ENCODE results near the gene TFDP3. TPM values are rescaled to one million over a fixed set of nuclear protein-coding genes. Genes with fewer than 3 reads are reported as not detected.

Gene TFDP3
- polyA plus RNA-seq (ENCODE audit: insufficient read length in 4 of 4): not detected

- no peak for DNase-seq (ENCODE audit: low read depth in 4 of 4, low spot score in 3 of 4)
Observed at GRCh38 chrX:133218329-133218728, at the start of gene TFDP3. Gene TFDP3, minus strand, starts transcription at chrX:133218354. Its CDS starts 95 bp downstream, at chrX:133218259.

- DNase-seq (ENCODE audit: low read depth in 4 of 4, low spot score in 3 of 4): no peak
Observed at GRCh38 chrX:133267621-133268020, 49.5 kb upstream of the TFDP3 start.

GRCh38 chrX:133265331-133265730, 47.2 kb upstream of the TFDP3 start:
- DNase-seq (ENCODE audit: low read depth in 4 of 4, low spot score in 3 of 4): no peak

- DNase-seq (ENCODE audit: low read depth in 4 of 4, low spot score in 3 of 4): no peak
Observed at GRCh38 chrX:133258481-133258880, 40.3 kb upstream of the TFDP3 start.

GRCh38 chrX:133254666-133255065, 36.5 kb upstream of the TFDP3 start:
- no peak for DNase-seq (ENCODE audit: low read depth in 4 of 4, low spot score in 3 of 4)

- no peak for DNase-seq (ENCODE audit: low read depth in 4 of 4, low spot score in 3 of 4)
Observed at GRCh38 chrX:133251204-133251603, 33.0 kb upstream of the TFDP3 start.

- no peak for DNase-seq (ENCODE audit: low read depth in 4 of 4, low spot score in 3 of 4)
Observed at GRCh38 chrX:133250184-133251100, 32.3 kb upstream of the TFDP3 start.

GRCh38 chrX:133249266-133250058, 31.3 kb upstream of the TFDP3 start:
- no peak for DNase-seq (ENCODE audit: low read depth in 4 of 4, low spot score in 3 of 4)

GRCh38 chrX:133248177-133248576, 30.0 kb upstream of the TFDP3 start:
- no peak for DNase-seq (ENCODE audit: low read depth in 4 of 4, low spot score in 3 of 4)

GRCh38 chrX:133246921-133247320, 28.8 kb upstream of the TFDP3 start:
- DNase-seq (ENCODE audit: low read depth in 4 of 4, low spot score in 3 of 4): no peak

- no peak for DNase-seq (ENCODE audit: low read depth in 4 of 4, low spot score in 3 of 4)
Observed at GRCh38 chrX:133235830-133236229, 17.7 kb upstream of the TFDP3 start.

- DNase-seq (ENCODE audit: low read depth in 4 of 4, low spot score in 3 of 4): no peak
Observed at GRCh38 chrX:133232331-133232730, 14.2 kb upstream of the TFDP3 start.

- no peak for DNase-seq (ENCODE audit: low read depth in 4 of 4, low spot score in 3 of 4)
Observed at GRCh38 chrX:133229361-133229760, 11.2 kb upstream of the TFDP3 start.

GRCh38 chrX:133215747-133216146, 2.4 kb downstream of the TFDP3 start:
- peak in 2 of 4 donors; percentile 0 to 4 for DNase-seq (ENCODE audit: low read depth in 4 of 4, low spot score in 3 of 4)

GRCh38 chrX:133215017-133215416, 3.1 kb downstream of the TFDP3 start:
- no peak for DNase-seq (ENCODE audit: low read depth in 4 of 4, low spot score in 3 of 4)

- DNase-seq (ENCODE audit: low read depth in 4 of 4, low spot score in 3 of 4): no peak
Observed at GRCh38 chrX:133214301-133214700, 3.9 kb downstream of the TFDP3 start.

- no peak for DNase-seq (ENCODE audit: low read depth in 4 of 4, low spot score in 3 of 4)
Observed at GRCh38 chrX:133213117-133213516, 5.0 kb downstream of the TFDP3 start.

- no peak for DNase-seq (ENCODE audit: low read depth in 4 of 4, low spot score in 3 of 4)
Observed at GRCh38 chrX:133207751-133208150, 10.4 kb downstream of the TFDP3 start.

GRCh38 chrX:133191739-133192039, 26.5 kb downstream of the TFDP3 start:
- DNase-seq (ENCODE audit: low read depth in 4 of 4, low spot score in 3 of 4): no peak

GRCh38 chrX:133190877-133191738, 27.0 kb downstream of the TFDP3 start:
- DNase-seq (ENCODE audit: low read depth in 4 of 4, low spot score in 3 of 4): no peak

GRCh38 chrX:133189195-133189594, 29.0 kb downstream of the TFDP3 start:
- DNase-seq (ENCODE audit: low read depth in 4 of 4, low spot score in 3 of 4): no peak

Measured in left renal pelvis (tissue), 4 donors.